ENCODE data around the gene PSEN2.

GRCh38 chr1:226945106-226945857 lies 74.9 kb downstream of the PSEN2 start:
- TF ChIP-seq EP300 (IDR thresholded peaks at IDR 0.05) (no peak), CTCF (IDR thresholded peaks at IDR 0.05) (no peak), POLR2AphosphoS5 (IDR thresholded peaks at IDR 0.05) (no peak), POLR2A (IDR thresholded peaks at IDR 0.05; ENCODE audit: low read depth) (no peak)

Measured in esophagus muscularis mucosa (tissue), 4 donors.